Measurements from ENCODE around the gene PPFIA1. TPM values are rescaled to one million over a fixed set of nuclear protein-coding genes. Genes with fewer than 3 reads are reported as not detected.

PPFIA1 gene
- total RNA-seq, 6 donors from 2014 or later, result 53.7 to 164 (median 83.3) TPM

DNA sequence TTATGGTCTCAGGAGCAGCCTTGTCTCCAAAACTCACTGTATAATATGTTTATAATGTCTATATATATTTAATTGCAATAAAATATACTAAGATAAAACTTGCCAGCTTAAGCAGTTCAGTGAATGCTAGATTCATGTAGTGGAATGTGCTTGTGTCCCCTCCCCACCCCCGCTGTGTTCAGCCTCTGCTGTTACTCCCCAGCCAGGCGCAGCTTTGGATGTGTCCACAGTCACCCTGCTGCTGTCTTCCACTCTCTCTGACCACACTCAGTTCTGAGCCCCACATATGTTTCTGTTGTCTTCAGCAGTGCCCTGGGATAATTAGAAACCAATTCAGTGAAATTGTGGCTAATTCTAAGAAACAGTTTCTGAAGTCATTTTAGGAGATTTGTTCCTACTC lies 52.2 kb downstream of the PPFIA1 start:
- 86 to 93% methylated on average over 2 of the region's 2 CpGs for WGBS, 2 donors
- TF ChIP-seq POLR2AphosphoS5 (IDR thresholded peaks at IDR 0.05) (no peak), POLR2A (IDR thresholded peaks at IDR 0.05) (no peak), EP300 (IDR thresholded peaks at IDR 0.05) (no peak)
- TF ChIP-seq, protein P1, sequence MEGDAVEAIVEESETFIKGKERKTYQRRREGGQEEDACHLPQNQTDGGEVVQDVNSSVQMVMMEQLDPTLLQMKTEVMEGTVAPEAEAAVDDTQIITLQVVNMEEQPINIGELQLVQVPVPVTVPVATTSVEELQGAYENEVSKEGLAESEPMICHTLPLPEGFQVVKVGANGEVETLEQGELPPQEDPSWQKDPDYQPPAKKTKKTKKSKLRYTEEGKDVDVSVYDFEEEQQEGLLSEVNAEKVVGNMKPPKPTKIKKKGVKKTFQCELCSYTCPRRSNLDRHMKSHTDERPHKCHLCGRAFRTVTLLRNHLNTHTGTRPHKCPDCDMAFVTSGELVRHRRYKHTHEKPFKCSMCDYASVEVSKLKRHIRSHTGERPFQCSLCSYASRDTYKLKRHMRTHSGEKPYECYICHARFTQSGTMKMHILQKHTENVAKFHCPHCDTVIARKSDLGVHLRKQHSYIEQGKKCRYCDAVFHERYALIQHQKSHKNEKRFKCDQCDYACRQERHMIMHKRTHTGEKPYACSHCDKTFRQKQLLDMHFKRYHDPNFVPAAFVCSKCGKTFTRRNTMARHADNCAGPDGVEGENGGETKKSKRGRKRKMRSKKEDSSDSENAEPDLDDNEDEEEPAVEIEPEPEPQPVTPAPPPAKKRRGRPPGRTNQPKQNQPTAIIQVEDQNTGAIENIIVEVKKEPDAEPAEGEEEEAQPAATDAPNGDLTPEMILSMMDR (IDR thresholded peaks at IDR 0.05), result no peak
- no peak for ATAC-seq (ENCODE audit: low FRiP score in 2 of 2)
- DNase-seq, result no peak
- peaks cover 0 to 50% (median 11%) of the 10 kb centered on the region in 4 donors for H3K36me3 ChIP-seq
- no peak overlapping the region for H3K4me3 ChIP-seq
- no peaks in the 10 kb centered on the region for H3K27me3 ChIP-seq
- H3K4me1 ChIP-seq, result peaks cover 25 to 58% (median 51%) of the 10 kb centered on the region in 4 donors
- H3K9me3 ChIP-seq, result no peaks in the 10 kb centered on the region
- H3K27ac ChIP-seq, result peak overlapping the region in 1 of 4 donors; percentile 59

DNA sequence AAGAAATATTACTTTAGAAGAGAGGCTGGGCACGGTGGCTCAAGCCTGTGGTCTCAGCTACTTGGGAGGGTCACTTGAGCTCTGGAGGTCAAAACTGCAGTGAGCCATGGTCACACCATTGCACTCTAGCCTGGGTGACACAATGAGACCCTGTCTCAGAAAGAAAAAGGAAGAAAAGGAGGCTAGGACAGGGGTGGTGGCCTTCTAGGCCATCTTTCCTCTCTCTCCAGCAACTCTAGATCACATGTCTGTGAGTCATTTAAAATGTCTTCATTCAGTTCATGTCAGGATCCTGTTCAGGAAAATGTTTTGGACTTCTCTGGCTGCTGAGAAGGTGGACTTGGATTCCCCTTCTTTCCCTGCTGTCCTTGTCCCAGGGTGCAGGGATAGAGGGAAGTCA lies 53.3 kb downstream of the PPFIA1 start:
- peak in 1 of 2 donors; percentile 47 for ATAC-seq (ENCODE audit: low FRiP score in 2 of 2)
- no peaks in the 10 kb centered on the region for H3K9me3 ChIP-seq

DNA sequence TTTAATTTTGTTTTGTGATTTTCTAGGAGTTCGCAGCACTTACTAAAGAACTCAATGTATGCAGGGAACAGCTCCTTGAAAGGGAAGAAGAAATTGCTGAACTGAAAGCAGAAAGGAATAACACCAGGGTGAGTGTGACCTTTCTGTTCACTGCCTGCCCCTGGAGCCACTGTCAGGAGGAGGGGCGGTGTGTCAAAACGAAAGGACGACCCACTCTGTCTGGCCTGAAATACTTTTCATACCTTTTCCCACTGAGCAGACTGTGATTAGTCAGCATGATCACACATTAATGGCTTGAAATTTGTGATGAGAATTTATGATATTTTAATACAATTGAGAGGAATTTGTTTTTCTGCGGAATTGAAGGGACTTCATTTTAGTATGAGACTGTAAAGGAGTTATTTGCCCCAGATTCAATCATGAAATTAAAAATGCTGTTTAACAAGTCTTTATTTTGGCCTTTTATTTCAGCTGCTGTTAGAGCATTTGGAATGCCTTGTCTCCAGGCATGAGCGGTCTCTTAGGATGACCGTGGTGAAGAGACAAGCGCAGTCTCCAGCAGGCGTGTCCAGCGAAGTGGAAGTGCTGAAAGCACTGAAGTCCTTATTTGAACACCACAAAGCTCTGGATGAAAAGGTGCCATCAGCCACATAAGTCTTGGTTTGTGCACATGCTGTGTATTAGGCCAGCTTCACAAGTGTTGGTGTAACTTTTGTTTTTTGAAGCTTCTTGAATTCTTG lies 54.1 kb downstream of the PPFIA1 start:
- H3K4me3 ChIP-seq, result no peak overlapping the region
- peaks cover 23 to 42% (median 39%) of the 10 kb centered on the region in 4 donors for H3K4me1 ChIP-seq
- no peaks in the 10 kb centered on the region for H3K9me3 ChIP-seq
- H3K27me3 ChIP-seq, result no peaks in the 10 kb centered on the region
- ATAC-seq (ENCODE audit: low FRiP score in 2 of 2) (no peak), DNase-seq (no peak)
- no peak for TF ChIP-seq EP300 (IDR thresholded peaks at IDR 0.05)
- TF ChIP-seq POLR2AphosphoS5 (IDR thresholded peaks at IDR 0.05), result no peak
- no peak for TF ChIP-seq POLR2A (IDR thresholded peaks at IDR 0.05)
- TF ChIP-seq, protein P1 (IDR thresholded peaks at IDR 0.05), result no peak
- peaks cover 0 to 63% (median 14%) of the 10 kb centered on the region in 4 donors for H3K36me3 ChIP-seq
- H3K27ac ChIP-seq, result peak overlapping the region; percentile 35 to 80 (median 58)
- 79 to 85% methylated on average over 10 of the region's 10 CpGs for WGBS, 2 donors

More for the DNA sequence above, 53.3 kb downstream of the PPFIA1 start:
- Histone ChIP-seq H3K4me3 (no peak overlapping the region), H3K4me1 (peaks cover 23 to 49% (median 43%) of the 10 kb centered on the region in 4 donors), H3K36me3 (peaks cover 0 to 61% (median 15%) of the 10 kb centered on the region in 4 donors), H3K27ac (peak overlapping the region; percentile 23 to 59 (median 46)), H3K27me3 (no peaks in the 10 kb centered on the region)
- peak in 1 of 2 donors; percentile 37 for DNase-seq
- TF ChIP-seq POLR2AphosphoS5 (IDR thresholded peaks at IDR 0.05), result no peak
- TF ChIP-seq EP300 (IDR thresholded peaks at IDR 0.05), result peak in 1 of 4 donors; percentile 5
- 83 to 85% methylated on average over 1 of the region's 1 CpG for WGBS, 2 donors

DNA sequence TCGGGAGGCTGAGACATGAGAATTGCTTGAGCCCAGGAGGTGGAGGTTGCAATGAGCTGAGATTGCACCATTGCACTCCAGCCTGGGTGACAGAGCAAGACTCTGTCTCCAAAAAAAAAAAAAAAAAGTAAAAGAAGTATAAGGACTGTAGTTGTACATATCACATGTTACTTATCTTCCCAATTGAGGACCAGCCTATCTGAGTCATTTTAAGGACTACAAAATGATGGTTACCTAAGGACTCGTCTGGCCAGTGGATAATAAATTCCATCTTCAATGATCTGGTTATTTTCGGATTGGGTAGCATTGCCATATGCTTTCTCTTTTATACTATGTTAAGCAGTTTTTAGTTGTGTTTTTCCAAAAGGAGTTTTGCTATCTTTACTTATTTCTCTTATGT lies 55.3 kb downstream of the PPFIA1 start:
- 51 to 73% methylated on average over 3 of the region's 3 CpGs for WGBS, 2 donors
- no peak for TF ChIP-seq POLR2A (IDR thresholded peaks at IDR 0.05)
- no peak for TF ChIP-seq EP300 (IDR thresholded peaks at IDR 0.05)
- TF ChIP-seq, protein P1 (IDR thresholded peaks at IDR 0.05), result no peak
- TF ChIP-seq POLR2AphosphoS5 (IDR thresholded peaks at IDR 0.05), result no peak
- ATAC-seq (ENCODE audit: low FRiP score in 2 of 2), result peak in 1 of 2 donors; percentile 64
- Histone ChIP-seq H3K36me3 (peaks cover 0 to 69% (median 19%) of the 10 kb centered on the region in 4 donors), H3K27me3 (no peaks in the 10 kb centered on the region), H3K4me1 (peaks cover 23 to 42% (median 36%) of the 10 kb centered on the region in 4 donors), H3K4me3 (peak overlapping the region in 1 of 4 donors; percentile 6), H3K27ac (peak overlapping the region; percentile 74 to 80 (median 80)), H3K9me3 (no peaks in the 10 kb centered on the region)
- DNase-seq, result peak in 1 of 2 donors; percentile 37

DNA sequence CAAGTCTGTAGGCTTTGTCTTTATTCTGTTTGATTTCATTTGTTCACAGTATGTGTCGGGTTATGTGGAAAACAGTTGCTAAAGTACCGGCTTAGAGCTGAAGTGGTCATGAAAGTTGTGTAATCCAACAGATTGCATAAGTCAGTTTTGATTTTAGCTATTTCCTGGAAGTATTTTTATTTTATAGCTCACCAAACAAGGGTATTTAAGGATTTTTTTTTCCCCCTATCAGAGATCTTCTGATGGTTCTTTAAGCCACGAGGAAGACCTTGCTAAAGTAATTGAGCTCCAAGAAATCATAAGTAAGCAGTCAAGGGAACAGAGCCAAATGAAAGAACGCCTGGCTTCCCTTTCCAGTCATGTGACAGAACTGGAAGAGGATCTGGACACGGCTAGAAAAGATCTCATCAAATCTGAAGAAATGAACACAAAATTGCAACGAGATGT lies 55.9 kb downstream of the PPFIA1 start:
- Histone ChIP-seq H3K4me1 (peaks cover 23 to 42% (median 36%) of the 10 kb centered on the region in 4 donors), H3K9me3 (no peaks in the 10 kb centered on the region), H3K27me3 (no peaks in the 10 kb centered on the region), H3K4me3 (peak overlapping the region in 1 of 4 donors; percentile 6), H3K27ac (peak overlapping the region; percentile 74 to 80 (median 80)), H3K36me3 (peaks cover 0 to 75% (median 20%) of the 10 kb centered on the region in 4 donors)
- DNase-seq (peak in 1 of 2 donors; percentile 32), ATAC-seq (ENCODE audit: low FRiP score in 2 of 2) (peak; percentile 65 to 88)
- WGBS, 2 donors, result 36 to 41% methylated on average over 6 of the region's 6 CpGs
- peak in 1 of 2 donors; percentile 71 for TF ChIP-seq POLR2AphosphoS5 (IDR thresholded peaks at IDR 0.05)
- TF ChIP-seq, protein P1 (IDR thresholded peaks at IDR 0.05), result no peak
- TF ChIP-seq EP300 (IDR thresholded peaks at IDR 0.05), result peak in 1 of 4 donors; percentile 81

Data from upper lobe of left lung (tissue), 6 donors.